Adipose tissue (tissue), 3 donors: ENCODE results near the gene APC2. TPM values are rescaled to one million over a fixed set of nuclear protein-coding genes. Genes with fewer than 3 reads are reported as not detected.
A peak's percentile ranks its signal among the peaks of the same experiment; 100 is the strongest.
"Not testable (repeated sequence)": the region's sequence is repeated elsewhere in the genome, so short reads cannot be mapped to it uniquely, and the experiment has no call there.

ENCODE experiments used
- H3K27ac ChIP-seq: one replicate; pipeline ENCODE4 v1.5.1; 2013; ENCODE audit warnings: low read depth, low read length
- WGBS, 3 donors: extraction: QIAGEN DNeasy Blood & Tissue Kit; methylation state at CpG; one replicate each; pipeline ENCODE4 v1.1.7; 2013; 5-methylcytosine and 5-hydroxymethylcytosine counted together
- polyA plus RNA-seq, 3 donors: library from polyadenylated mRNA; stranded (reverse); fragments of 200-250 nt; gene quantifications; one replicate each; pipeline ENCODE4 v1.2.3, GENCODE V29; 2013
- donor health status: healthy with polysubstance abuse.
- donor health status: Bipolar disorder and iron deficiency.
- donor health status: healthy.

Gene APC2
- polyA plus RNA-seq, 3 donors = 0.06 TPM; not detected in 1

GRCh38 chr19:1425902-1426301, 24.0 kb upstream of the APC2 start:
- no peak overlapping the region for H3K27ac ChIP-seq
- 88 to 93% (median 92%) methylated on average over 14 of the region's 14 CpGs for WGBS, 3 donors

GRCh38 chr19:1426736-1427135, 23.2 kb upstream of the APC2 start:
- 82 to 88% (median 87%) methylated on average over 9 of the region's 9 CpGs for WGBS, 3 donors
- no peak overlapping the region for H3K27ac ChIP-seq

DNA sequence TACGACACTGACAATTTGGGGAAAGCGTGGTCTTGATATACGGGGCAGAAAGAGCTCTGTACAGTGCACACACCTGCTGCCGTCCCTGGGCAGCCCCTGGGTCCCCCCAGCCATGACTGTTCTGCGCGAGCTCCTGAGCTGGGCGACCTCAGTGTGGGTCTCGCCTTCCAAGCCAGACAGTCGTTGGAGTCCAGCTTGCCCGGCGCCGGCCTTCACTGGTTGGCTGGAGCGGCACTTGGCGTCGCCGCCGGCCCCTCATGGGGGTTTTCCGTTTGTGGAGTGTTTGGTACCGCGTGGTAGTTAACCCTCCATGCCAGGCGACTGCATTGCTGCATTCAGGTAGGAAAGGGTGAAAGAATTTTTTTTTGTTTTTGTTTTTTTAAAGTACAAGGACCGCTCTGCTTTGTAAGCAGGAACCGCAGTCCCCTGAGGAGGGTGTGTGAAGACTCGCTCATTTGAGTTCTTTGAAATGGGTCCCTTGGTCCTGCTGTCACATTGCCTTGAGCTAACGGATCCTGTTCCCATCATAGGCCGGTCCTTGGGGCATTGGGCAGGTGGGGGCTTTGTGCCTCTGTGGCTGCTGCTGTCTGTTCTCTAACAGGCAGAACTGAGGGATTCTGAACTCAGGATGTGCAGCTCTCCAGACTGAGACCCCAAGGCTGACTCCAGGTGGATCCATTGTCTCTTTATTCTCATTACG, 22.6 kb upstream of the APC2 start:
- H3K27ac ChIP-seq = no peak overlapping the region
- WGBS, 3 donors = 89 to 93% (median 91%) methylated on average over 27 of the region's 27 CpGs

- 75 to 94% (median 89%) methylated on average over 41 of the region's 41 CpGs for WGBS, 3 donors
- no peak overlapping the region for H3K27ac ChIP-seq
These were observed 21.1 kb upstream of the APC2 start for GRCh38 chr19:1428738-1429391.

- H3K27ac ChIP-seq = no peak overlapping the region
- 54 to 84% (median 79%) methylated on average over 13 to 14 of the region's 14 CpGs for WGBS, 3 donors
These were observed 20.2 kb upstream of the APC2 start for GRCh38 chr19:1429750-1430149.

- no peak overlapping the region for H3K27ac ChIP-seq
- 86 to 90% (median 88%) methylated on average over 12 to 14 of the region's 14 CpGs for WGBS, 3 donors
These were observed 19.7 kb upstream of the APC2 start for GRCh38 chr19:1430246-1430645.

- WGBS, 3 donors = 91 to 92% (median 92%) methylated on average over 24 of the region's 24 CpGs
These were observed 18.0 kb upstream of the APC2 start for GRCh38 chr19:1431759-1432506.

DNA sequence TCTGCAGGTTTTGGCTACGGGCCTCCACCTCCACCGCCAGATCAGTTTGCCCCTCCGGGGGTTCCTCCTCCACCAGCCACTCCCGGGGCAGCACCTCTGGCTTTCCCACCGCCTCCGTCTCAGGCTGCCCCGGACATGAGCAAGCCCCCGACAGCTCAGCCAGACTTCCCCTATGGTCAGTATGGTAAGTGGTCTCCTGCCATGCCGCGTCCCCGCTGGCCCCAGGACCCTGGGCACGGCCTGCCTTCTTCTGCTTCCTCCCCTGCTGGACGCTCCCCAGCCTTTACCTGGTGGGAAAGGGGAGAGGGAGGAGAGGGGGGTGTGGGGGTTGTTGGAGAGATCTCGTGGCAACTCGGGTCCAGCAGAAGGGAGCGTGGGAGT, 17.4 kb upstream of the APC2 start:
- 93 to 94% (median 94%) methylated on average over 16 of the region's 16 CpGs for WGBS, 3 donors
- no peak overlapping the region for H3K27ac ChIP-seq

More at GRCh38 chr19:1431759-1432506, 18.0 kb upstream of the APC2 start:
- H3K27ac ChIP-seq = no peak overlapping the region

DNA sequence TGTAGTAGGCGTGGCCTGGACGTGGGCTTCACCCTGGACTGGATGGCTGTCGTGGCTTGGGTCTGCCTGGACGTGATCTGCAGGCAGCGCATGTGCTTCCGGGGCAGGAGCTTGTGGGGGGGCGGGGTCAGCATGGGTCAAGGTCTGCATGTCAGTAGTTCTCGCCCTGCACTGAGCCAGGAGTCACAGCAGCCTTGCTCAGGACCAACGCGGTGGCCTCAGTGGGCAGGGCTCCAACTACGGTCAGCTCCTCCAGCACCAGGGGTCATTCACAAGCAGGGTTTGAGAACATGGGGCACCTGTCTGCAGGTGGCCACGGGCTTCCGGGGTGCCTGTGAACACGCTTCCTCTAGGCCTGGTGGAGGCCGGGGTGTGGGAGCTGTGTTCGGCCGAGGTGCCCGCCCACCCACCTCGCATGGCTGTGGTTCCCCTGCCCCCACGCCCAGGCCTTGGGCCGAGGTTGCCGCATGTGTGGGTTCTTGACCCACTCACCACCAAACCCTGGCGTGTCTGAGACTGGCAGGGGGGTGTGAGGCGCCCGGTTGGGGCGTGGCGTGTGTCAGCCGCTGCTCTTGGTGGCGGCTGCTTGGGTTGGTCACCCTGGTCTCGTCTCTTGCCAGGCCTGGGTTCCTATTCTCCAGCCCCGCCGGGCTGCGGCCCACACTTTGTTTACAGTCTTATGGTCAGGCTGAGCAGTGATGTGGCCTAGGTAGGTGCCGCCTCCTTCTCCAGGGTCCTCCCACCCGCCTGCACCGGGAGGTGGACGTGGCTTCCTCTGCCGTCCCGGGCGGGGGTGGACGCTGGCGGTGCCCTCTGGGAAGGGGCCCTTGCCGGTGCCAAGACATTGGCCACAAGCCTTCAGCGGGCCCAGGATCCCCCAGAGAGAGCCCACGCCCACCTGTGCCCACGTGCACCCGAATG, 16.5 kb upstream of the APC2 start:
- H3K27ac ChIP-seq = no peak overlapping the region
- 87 to 91% (median 89%) methylated on average over 46 to 47 of the region's 47 CpGs for WGBS, 3 donors

GRCh38 chr19:1434040-1434366, 15.9 kb upstream of the APC2 start:
- H3K27ac ChIP-seq = no peak overlapping the region
- 93 to 96% (median 94%) methylated on average over 17 of the region's 17 CpGs for WGBS, 3 donors

DNA sequence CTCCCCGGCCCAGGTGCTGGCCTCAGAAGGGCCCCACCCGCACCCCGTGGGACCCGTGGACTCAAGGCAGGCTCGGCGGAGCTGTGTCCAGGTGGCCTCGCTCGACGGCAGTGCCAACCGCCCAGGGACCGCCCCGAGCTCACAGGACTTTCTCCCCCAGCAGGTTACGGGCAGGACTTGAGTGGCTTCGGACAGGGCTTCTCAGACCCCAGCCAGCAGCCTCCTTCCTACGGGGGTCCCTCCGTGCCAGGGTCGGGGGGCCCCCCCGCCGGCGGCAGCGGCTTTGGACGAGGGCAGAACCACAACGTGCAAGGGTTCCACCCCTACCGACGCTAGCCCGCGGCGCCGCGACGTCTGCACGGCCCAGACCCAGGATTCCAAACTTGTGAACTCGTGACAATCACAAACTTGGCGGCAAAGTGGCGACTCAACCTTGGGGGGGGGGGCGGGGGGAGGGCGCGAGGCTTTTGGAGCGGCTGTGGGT, 15.3 kb upstream of the APC2 start:
- no peak overlapping the region for H3K27ac ChIP-seq
- WGBS, 3 donors = 86 to 89% (median 88%) methylated on average over 38 to 39 of the region's 39 CpGs

DNA sequence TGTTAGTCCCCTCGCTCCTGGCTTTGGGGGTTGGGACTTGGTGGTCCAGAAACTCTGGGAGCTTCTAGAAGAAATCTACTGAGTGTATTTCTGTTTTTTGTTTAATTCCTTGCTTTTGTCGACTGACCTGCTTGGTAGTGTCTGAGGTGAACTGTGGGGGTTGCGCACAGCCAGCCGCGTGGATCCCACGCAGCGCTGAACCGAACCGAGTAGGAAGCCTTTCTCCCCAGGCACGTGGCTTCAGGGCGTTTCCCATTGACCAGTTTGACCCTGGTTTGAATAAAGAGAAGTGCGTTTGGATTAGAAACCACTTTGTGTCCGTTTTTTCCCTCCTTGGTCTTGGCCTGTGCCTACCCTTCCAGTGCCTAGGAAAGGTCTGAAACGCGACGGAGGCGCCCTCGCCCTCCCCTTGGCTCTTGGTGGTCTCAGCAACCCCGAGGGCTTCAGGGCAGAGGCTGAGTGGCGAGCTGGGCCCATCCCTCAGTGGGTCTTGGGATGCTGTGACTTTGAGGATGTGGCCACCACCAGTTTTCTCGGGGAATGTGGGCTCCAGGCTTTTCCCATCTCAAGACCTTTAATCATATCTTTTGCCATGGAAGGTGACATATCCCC, 14.4 kb upstream of the APC2 start:
- 81 to 88% (median 81%) methylated on average over 21 of the region's 21 CpGs for WGBS, 3 donors
- H3K27ac ChIP-seq = no peak overlapping the region

DNA sequence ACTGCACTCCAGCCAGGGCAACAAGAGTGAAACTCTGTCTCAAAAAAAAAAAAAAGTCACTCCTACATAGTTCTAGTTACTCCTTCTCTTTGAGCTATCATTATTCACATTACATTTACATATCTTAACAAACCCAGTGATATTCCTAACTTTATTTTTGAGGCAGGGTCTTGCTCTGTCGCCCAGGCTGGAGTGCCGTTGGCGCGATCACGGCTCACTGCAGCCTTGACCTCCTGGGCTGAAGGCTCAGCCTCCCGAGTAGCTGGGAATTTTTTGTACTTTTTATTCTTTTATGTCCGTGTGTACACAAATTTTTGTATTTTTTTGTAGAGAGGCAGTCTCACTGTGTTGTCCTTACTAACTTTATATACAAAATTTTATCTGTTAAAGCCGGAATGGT, 12.3 kb upstream of the APC2 start:
- no peak overlapping the region for H3K27ac ChIP-seq
- 40 to 61% (median 50%) methylated on average over 8 of the region's 8 CpGs for WGBS, 3 donors

GRCh38 chr19:1438035-1438932, 11.6 kb upstream of the APC2 start, which contains the start of gene RPS15:
TSS of gene RPS15 (plus strand) at chr19:1438396. CDS start at chr19:1438426, 30 bp downstream.
- peak within 1 kb of the TSS; percentile 80 for H3K27ac ChIP-seq
- WGBS, 3 donors = 1 to 2% (median 1%) methylated on average over 78 to 100 of the region's 100 CpGs

- WGBS, 3 donors = 1% methylated on average over 26 of the region's 26 CpGs
- no peak overlapping the region for H3K27ac ChIP-seq
These were observed 11.0 kb upstream of the APC2 start for GRCh38 chr19:1438933-1439354.

- 72 to 86% (median 82%) methylated on average over 50 to 57 of the region's 57 CpGs for WGBS, 3 donors
These were observed 10.2 kb upstream of the APC2 start for GRCh38 chr19:1439525-1440417.

More at GRCh38 chr19:1439525-1440417, 10.2 kb upstream of the APC2 start:
- not testable (repeated sequence) for H3K27ac ChIP-seq
